NT2/D1 (cell line): ENCODE measurements around the gene RUVBL1.

ENCODE experiments used
- DNase-seq: peaks from one replicate; pipeline ENCODE4 v3.0.0-alpha.2; 2011; ENCODE audit warnings: low read depth, low spot score
- H3K27me3 ChIP-seq: 2 replicates; pipeline ENCODE4 v1.6.0; 2011; ENCODE audit warnings: mild to moderate bottlenecking; ENCODE audit not compliant: insufficient read length, insufficient read depth
- H3K36me3 ChIP-seq: 2 replicates; pipeline ENCODE4 v1.6.1; 2011; ENCODE audit warnings: mild to moderate bottlenecking, low read length, mixed read lengths; ENCODE audit not compliant: insufficient read depth, insufficient read length
- H3K4me1 ChIP-seq: 2 replicates; pipeline ENCODE4 v1.5.1; 2011; ENCODE audit not compliant: insufficient read depth, insufficient read length
- H3K4me3 ChIP-seq: 2 replicates; pipeline ENCODE4 v1.5.1; 2011; ENCODE audit warnings: low read depth; ENCODE audit not compliant: insufficient read length
- H3K9ac ChIP-seq: 2 replicates; pipeline ENCODE4 v1.6.0; 2011; ENCODE audit warnings: low read depth; ENCODE audit not compliant: insufficient read length
- H3K9me3 ChIP-seq: 2 replicates; pipeline ENCODE4 v1.5.1; 2011; ENCODE audit warnings: mild to moderate bottlenecking, low read length; ENCODE audit not compliant: insufficient read depth
- SUZ12 ChIP-seq: IDR thresholded peaks from 2 replicates; pipeline ENCODE4 v1.6.1; 2011; ENCODE audit not compliant: insufficient read length, insufficient read depth; ENCODE audit errors: extremely low read depth
- YY1 ChIP-seq: IDR thresholded peaks from 2 replicates; pipeline ENCODE4 v1.6.1; 2011; ENCODE audit not compliant: insufficient read length, insufficient read depth
- ZNF274 ChIP-seq: IDR thresholded peaks from 2 replicates; pipeline ENCODE4 v1.6.1; 2011; ENCODE audit warnings: mild to moderate bottlenecking, low read depth, low read length

Gene RUVBL1

DNA sequence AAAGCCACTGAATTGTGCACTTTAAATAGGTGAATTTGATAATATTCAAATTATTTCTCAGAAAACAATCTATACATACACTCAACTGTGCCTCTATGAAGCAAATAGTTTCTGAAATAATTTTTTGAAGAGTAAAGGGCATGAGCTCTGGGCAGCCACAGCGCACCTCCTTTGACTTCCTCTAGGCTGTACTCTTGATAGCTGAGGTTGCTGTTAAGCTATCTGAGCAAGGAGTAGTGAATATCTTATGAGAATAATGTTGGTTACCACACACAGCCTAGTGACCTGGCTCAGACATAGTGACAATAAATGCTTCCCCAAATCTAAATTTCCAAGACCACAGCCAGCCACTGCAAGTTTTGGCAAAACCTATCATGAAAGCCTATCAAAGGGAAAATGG is 83.0 kb downstream of the RUVBL1 start:
- DNase-seq: no peak
- no peaks in the 10 kb centered on the region for H3K4me1 ChIP-seq
- H3K4me3 ChIP-seq: no peak overlapping the region
- H3K9me3 ChIP-seq: no peaks in the 10 kb centered on the region
- TF ChIP-seq ZNF274 (no peak), YY1 (no peak), SUZ12 (no peak)
- H3K27me3 ChIP-seq: no peaks in the 10 kb centered on the region
- H3K36me3 ChIP-seq: no peaks in the 10 kb centered on the region
- H3K9ac ChIP-seq: no peak overlapping the region

DNA sequence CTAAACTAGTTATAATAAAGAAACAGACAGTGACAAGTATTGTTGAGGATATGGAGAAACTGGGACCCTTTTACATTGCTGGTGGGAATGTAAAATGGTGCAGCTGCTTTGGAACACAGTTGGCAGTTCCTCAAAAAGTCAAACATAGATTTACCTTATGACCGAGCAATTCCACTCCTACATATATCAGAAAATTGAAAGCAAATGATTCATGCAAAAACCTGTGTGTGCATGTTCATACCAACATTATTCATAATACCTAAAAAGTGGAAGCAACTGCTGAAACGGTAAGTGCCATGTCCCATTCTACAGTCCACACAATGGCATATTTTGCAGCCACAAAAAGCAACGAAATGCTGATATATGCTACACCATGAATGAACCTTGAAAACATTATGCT is 83.6 kb downstream of the RUVBL1 start:
- DNase-seq: no peak
- Histone ChIP-seq H3K9ac (no peak overlapping the region), H3K4me3 (no peak overlapping the region), H3K4me1 (no peaks in the 10 kb centered on the region), H3K9me3 (no peaks in the 10 kb centered on the region), H3K27me3 (no peaks in the 10 kb centered on the region), H3K36me3 (no peaks in the 10 kb centered on the region)
- TF ChIP-seq ZNF274 (no peak), YY1 (no peak), SUZ12 (no peak)

DNA sequence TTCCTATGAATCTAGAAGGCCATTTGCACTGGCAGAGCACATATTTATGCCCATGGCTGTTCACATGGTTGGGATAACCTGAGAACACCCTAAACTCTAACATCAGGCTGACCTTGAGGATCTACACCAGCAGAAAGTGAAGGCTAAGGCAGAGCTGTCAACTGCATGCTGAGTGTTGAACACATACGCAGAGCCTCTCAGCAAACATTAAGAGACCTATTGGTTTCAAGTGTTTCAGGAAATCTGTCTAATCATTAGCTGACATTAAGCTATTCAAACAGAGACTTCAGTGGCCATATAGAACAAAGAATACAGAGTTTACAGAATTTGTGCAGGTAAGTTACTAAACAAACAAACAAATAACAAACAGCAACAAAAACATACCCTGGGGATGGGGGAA is 87.5 kb downstream of the RUVBL1 start:
- DNase-seq: no peak
- H3K9me3 ChIP-seq: no peaks in the 10 kb centered on the region

DNA sequence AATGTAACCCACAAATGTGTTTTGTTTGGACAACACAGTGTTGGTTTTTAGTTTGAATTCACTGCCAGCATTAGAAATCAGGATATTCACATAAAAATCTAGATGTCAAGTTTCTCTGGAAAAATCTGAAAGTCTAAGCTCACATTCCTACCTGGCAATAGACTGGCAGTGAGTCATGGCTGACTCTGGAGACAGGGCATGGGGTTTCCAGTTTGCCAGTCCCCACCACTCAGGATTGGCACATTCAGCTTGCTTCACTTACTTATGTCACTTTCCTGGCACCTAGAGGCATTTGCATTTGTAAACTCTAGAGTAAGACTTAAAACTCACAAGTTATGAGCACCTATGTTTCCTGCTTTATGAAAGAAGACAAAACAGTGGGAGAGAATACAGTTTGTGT is 90.5 kb downstream of the RUVBL1 start:
- H3K9ac ChIP-seq: no peak overlapping the region
- H3K4me1 ChIP-seq: no peaks in the 10 kb centered on the region
- no peak for DNase-seq
- no peaks in the 10 kb centered on the region for H3K9me3 ChIP-seq
- TF ChIP-seq SUZ12 (no peak), YY1 (no peak), ZNF274 (no peak)
- no peaks in the 10 kb centered on the region for H3K36me3 ChIP-seq
- no peak overlapping the region for H3K4me3 ChIP-seq
- no peaks in the 10 kb centered on the region for H3K27me3 ChIP-seq

More for the DNA sequence above, 87.5 kb downstream of the RUVBL1 start:
- TF ChIP-seq YY1: no peak
- no peak for TF ChIP-seq SUZ12
- TF ChIP-seq ZNF274: no peak
- H3K27me3 ChIP-seq: no peaks in the 10 kb centered on the region
- no peak overlapping the region for H3K4me3 ChIP-seq
- no peaks in the 10 kb centered on the region for H3K4me1 ChIP-seq
- no peak overlapping the region for H3K9ac ChIP-seq
- H3K36me3 ChIP-seq: no peaks in the 10 kb centered on the region
